Effector memory CD8-positive, alpha-beta T cell (primary cell): ENCODE data around the gene HYAL2.

Experiments used
- ATAC-seq: fragments of 150-1000 bp; cut with Tn5 transposase; replicated peaks from 2 replicates; pipeline ENCODE4 v1.10.0; 2021; ENCODE audit warnings: mild to moderate bottlenecking, moderate library complexity
- DNase-seq, 3 experiments: peaks; one replicate each; pipeline ENCODE4 v3.0.0; 2021
- H3K27ac Mint-ChIP-seq, 2 donors: one replicate each; pipeline ENCODE4 v1.8.0; 2022; ENCODE audit warnings: mild to moderate bottlenecking in 2 of 2, mixed read lengths in 2 of 2, moderate library complexity in 2 of 2
- H3K27me3 Mint-ChIP-seq, 2 donors: one replicate each; pipeline ENCODE4 v1.8.0; 2022; ENCODE audit warnings: mixed read lengths in 2 of 2
- H3K36me3 Mint-ChIP-seq: one replicate; pipeline ENCODE4 v1.8.0; 2022; ENCODE audit warnings: mild to moderate bottlenecking, moderate library complexity, mixed read lengths; ENCODE audit not compliant: insufficient read depth
- H3K4me1 Mint-ChIP-seq, 2 donors: one replicate each; pipeline ENCODE4 v1.8.0; 2022; ENCODE audit warnings: low read depth in 2 of 2, mixed read lengths in 2 of 2
- H3K4me3 Mint-ChIP-seq, 2 donors: one replicate each; pipeline ENCODE4 v1.8.0; 2022; ENCODE audit warnings: mild to moderate bottlenecking in 2 of 2, mixed read lengths in 2 of 2, moderate library complexity in 2 of 2
- H3K9me3 Mint-ChIP-seq, 2 donors: one replicate each; pipeline ENCODE4 v1.8.0; 2022; ENCODE audit warnings: mixed read lengths in 2 of 2

Gene HYAL2

DNA sequence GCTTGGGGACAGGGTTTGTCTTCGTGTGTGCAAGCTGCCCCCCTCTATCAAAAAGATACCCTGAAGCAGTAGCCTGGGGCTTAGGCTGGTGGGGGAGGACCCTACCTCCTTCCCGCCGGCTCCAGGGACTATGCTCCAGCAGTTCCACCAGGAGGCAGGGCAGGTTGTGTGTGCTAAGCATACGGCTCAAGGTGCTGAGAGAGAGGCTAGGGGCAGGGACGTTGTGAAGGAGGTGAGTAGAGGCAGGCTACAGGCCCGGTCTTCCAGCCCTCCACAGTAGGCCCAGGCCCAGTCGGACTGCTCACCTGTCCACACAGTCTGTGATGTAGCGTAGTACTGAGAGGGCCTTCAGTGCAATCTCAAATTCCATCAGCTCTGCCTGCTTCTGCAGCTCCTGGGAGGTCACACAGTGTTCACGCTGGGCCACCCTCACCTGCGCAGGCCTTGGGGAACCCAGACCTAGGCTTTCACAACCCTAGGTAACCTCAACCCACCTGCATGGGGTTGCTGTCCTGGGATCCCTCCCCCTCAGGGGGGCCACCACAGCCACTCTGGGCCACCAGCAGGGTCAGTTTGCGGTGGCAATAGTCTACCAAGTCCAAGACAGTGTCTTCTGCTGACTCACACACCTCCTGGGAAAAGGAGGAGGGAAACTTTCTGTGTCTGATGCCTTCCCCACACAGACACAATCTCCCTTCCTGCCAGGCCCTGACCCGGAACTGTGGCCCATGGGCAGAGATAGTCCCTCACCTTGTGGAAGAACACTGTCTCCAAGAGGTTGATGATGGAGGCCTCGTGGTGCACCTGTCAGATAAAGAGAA is 20.5 kb upstream of the HYAL2 start:
- DNase-seq (no peak), ATAC-seq (no peak)
- Mint-ChIP-seq H3K9me3 (no peaks in the 10 kb centered on the region), H3K4me1 (peaks cover 45 to 57% of the 10 kb centered on the region in 2 donors), H3K27me3 (no peaks in the 10 kb centered on the region), H3K36me3 (peaks cover 42% of the 10 kb centered on the region), H3K27ac (peak overlapping the region in 1 of 2 donors; percentile 85), H3K4me3 (peak overlapping the region in 1 of 2 donors; percentile 8)

GRCh38 chr3:50341996-50342650 is 19.6 kb upstream of the HYAL2 start:
- H3K27ac Mint-ChIP-seq = peak overlapping the region in 1 of 2 donors; percentile 85
- H3K9me3 Mint-ChIP-seq = no peaks in the 10 kb centered on the region
- ATAC-seq = no peak
- no peaks in the 10 kb centered on the region for H3K27me3 Mint-ChIP-seq
- peaks cover 42% of the 10 kb centered on the region for H3K36me3 Mint-ChIP-seq
- peaks cover 44 to 56% of the 10 kb centered on the region in 2 donors for H3K4me1 Mint-ChIP-seq
- no peak overlapping the region for H3K4me3 Mint-ChIP-seq
- no peak for DNase-seq

- no peak for ATAC-seq
- Mint-ChIP-seq H3K36me3 (peaks cover 46% of the 10 kb centered on the region), H3K27ac (peak overlapping the region in 1 of 2 donors; percentile 85), H3K27me3 (no peaks in the 10 kb centered on the region), H3K4me1 (peaks cover 44 to 60% of the 10 kb centered on the region in 2 donors), H3K9me3 (no peaks in the 10 kb centered on the region), H3K4me3 (peak overlapping the region; percentile 97)
- peak in 2 of 3 experiments; percentile 32 to 45 for DNase-seq
Observed at GRCh38 chr3:50341537-50341936, 19.0 kb upstream of the HYAL2 start.

DNA sequence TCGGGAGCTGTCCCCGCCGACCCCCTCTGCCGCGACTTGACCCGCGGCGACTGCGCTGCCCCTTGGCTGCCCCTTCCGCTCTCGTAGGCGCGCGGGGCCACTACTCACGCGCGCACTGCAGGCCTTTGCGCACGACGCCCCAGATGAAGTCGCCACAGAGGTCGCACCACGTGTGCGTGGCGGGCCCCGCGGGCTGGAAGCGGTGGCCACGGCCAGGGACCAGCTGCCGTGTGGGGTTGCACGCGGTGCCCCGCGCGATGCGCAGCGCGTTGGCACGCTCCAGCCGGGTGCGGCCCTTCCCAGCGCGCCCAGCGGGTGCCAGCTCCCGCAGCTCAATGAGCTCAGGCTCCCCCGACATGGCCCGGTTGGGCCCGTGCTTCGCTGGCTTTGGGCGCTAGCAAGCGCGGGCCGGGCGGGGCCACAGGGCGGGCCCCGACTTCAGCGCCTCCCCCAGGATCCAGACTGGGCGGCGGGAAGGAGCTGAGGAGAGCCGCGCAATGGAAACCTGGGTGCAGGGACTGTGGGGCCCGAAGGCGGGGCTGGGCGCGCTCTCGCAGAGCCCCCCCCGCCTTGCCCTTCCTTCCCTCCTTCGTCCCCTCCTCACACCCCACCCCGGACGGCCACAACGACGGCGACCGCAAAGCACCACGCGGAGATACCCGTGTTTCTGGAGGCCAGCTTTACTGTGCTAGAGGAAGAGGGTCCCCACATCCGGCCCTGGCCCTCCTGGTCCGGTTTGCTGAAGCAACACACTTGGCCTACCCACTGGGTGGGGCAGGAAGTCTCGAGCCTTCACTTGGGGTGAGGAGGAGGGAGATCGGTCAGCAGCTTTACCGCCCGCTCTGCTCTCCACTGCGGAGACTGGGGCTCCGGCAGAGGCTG is 18.1 kb upstream of the HYAL2 start, which contains the start of gene RASSF1:
RASSF1 (minus strand) TSS at position 389 of the 882 bp plus-strand sequence; CDS start at position 358, 31 bp downstream.
- H3K4me1 Mint-ChIP-seq = peaks cover 46 to 65% of the 10 kb centered on the region in 2 donors
- peak; percentile 63 to 72 (median 67) for DNase-seq
- H3K4me3 Mint-ChIP-seq = peak within 1 kb of the TSS; percentile 97
- H3K36me3 Mint-ChIP-seq = peaks cover 55% of the 10 kb centered on the region
- peak within 1 kb of the TSS; percentile 95 to 96 for H3K27ac Mint-ChIP-seq
- H3K27me3 Mint-ChIP-seq = no peaks in the 10 kb centered on the region
- peak; percentile 37 for ATAC-seq
- H3K9me3 Mint-ChIP-seq = no peaks in the 10 kb centered on the region

DNA sequence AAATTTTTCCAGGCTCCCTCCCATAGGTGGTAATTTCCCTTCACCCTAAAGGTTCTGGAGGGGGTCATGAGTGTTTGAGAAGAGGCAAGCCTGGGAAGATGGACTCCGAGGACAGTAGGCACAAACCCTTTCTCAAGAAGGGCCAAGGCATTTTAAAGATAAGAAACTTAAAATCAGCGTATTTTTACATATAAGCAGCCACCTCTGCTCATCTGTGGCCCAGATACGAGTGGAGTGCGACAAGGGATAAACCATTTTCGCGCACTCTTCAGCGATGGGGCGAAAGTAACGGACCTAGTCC is 17.6 kb upstream of the HYAL2 start:
- Mint-ChIP-seq H3K27ac (peak overlapping the region; percentile 95 to 96), H3K27me3 (no peaks in the 10 kb centered on the region), H3K4me1 (peaks cover 50 to 71% of the 10 kb centered on the region in 2 donors), H3K4me3 (peak overlapping the region; percentile 97), H3K36me3 (peaks cover 60% of the 10 kb centered on the region), H3K9me3 (no peaks in the 10 kb centered on the region)
- no peak for ATAC-seq
- DNase-seq = no peak

- H3K4me3 Mint-ChIP-seq = peak overlapping the region; percentile 97
Observed at GRCh38 chr3:50339485-50340146, 17.1 kb upstream of the HYAL2 start.

GRCh38 chr3:50338965-50339364 is 16.4 kb upstream of the HYAL2 start:
- ATAC-seq (no peak), DNase-seq (no peak)
- H3K4me3 Mint-ChIP-seq = peak overlapping the region; percentile 97
- H3K4me1 Mint-ChIP-seq = peaks cover 54 to 76% of the 10 kb centered on the region in 2 donors
- H3K36me3 Mint-ChIP-seq = peaks cover 65% of the 10 kb centered on the region
- H3K27ac Mint-ChIP-seq = peak overlapping the region; percentile 95 to 96
- H3K9me3 Mint-ChIP-seq = no peaks in the 10 kb centered on the region
- H3K27me3 Mint-ChIP-seq = no peaks in the 10 kb centered on the region

More at GRCh38 chr3:50339485-50340146, 17.1 kb upstream of the HYAL2 start:
- peaks cover 50 to 73% of the 10 kb centered on the region in 2 donors for H3K4me1 Mint-ChIP-seq
- no peaks in the 10 kb centered on the region for H3K27me3 Mint-ChIP-seq
- ATAC-seq = no peak
- peak overlapping the region; percentile 95 to 96 for H3K27ac Mint-ChIP-seq
- no peaks in the 10 kb centered on the region for H3K9me3 Mint-ChIP-seq
- no peak for DNase-seq
- H3K36me3 Mint-ChIP-seq = peaks cover 61% of the 10 kb centered on the region

DNA sequence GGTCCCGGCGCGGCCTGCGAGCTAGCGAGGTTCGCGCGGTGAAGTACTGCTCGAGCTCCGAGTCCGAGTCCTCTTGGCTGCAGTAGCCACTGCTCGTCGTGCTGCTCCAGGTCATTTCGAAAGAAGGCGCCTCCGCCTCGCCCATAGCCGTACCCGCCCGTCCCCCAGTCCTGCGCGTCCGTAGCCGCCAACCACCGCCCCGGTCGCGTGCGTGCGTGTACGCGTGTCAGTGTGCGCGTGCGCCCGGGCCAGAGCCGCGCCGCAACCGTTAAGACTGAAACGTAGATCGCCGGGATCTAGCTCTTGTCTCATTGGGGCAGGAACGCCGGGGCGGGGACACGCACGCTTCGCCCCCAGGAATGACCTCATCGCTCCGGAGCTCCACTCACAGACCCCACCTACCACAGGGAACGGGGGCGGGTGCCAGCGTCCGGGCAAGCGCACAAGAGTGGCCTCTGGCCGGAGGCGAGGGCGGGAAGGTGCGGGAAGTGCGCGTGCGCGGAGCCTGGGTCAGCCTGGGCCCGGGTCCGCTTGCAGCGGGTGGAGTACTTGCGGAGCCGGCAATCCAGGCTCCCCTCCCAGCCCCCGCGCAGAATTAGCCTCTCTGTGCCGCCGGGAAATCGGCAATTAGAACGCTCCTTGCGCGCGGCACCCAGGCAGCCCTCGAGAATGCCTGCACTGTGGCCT is 14.8 kb upstream of the HYAL2 start:
- DNase-seq (peak; percentile 79 to 86 (median 86)), ATAC-seq (peak; percentile 65)
- H3K27me3 Mint-ChIP-seq = no peaks in the 10 kb centered on the region
- H3K4me3 Mint-ChIP-seq = peak overlapping the region; percentile 97
- peaks cover 81% of the 10 kb centered on the region for H3K36me3 Mint-ChIP-seq
- H3K27ac Mint-ChIP-seq = peak overlapping the region; percentile 95 to 96
- no peaks in the 10 kb centered on the region for H3K9me3 Mint-ChIP-seq
- peaks cover 58 to 75% of the 10 kb centered on the region in 2 donors for H3K4me1 Mint-ChIP-seq

GRCh38 chr3:50336452-50337174 is 14.1 kb upstream of the HYAL2 start:
- Mint-ChIP-seq H3K36me3 (peaks cover 87% of the 10 kb centered on the region), H3K27me3 (no peaks in the 10 kb centered on the region), H3K9me3 (no peaks in the 10 kb centered on the region), H3K27ac (peak overlapping the region; percentile 95 to 96), H3K4me3 (peak overlapping the region; percentile 97), H3K4me1 (peaks cover 56 to 69% of the 10 kb centered on the region in 2 donors)
- no peak for DNase-seq
- peak; percentile 28 for ATAC-seq

- H3K27me3 Mint-ChIP-seq = no peaks in the 10 kb centered on the region
- ATAC-seq = no peak
- no peaks in the 10 kb centered on the region for H3K9me3 Mint-ChIP-seq
- no peak for DNase-seq
- H3K4me3 Mint-ChIP-seq = peak overlapping the region; percentile 68 to 97
- H3K4me1 Mint-ChIP-seq = peaks cover 48 to 56% of the 10 kb centered on the region in 2 donors
- H3K36me3 Mint-ChIP-seq = peaks cover 92% of the 10 kb centered on the region
- peak overlapping the region; percentile 93 to 96 for H3K27ac Mint-ChIP-seq
Observed at GRCh38 chr3:50334339-50335075, 12.0 kb upstream of the HYAL2 start.

- ATAC-seq (no peak), DNase-seq (no peak)
- H3K27me3 Mint-ChIP-seq = no peaks in the 10 kb centered on the region
- no peaks in the 10 kb centered on the region for H3K9me3 Mint-ChIP-seq
- peak overlapping the region; percentile 93 to 96 for H3K27ac Mint-ChIP-seq
- peaks cover 41 to 49% of the 10 kb centered on the region in 2 donors for H3K4me1 Mint-ChIP-seq
- peak overlapping the region; percentile 68 to 97 for H3K4me3 Mint-ChIP-seq
- H3K36me3 Mint-ChIP-seq = peaks cover 92% of the 10 kb centered on the region
Observed at GRCh38 chr3:50333744-50334328, 11.3 kb upstream of the HYAL2 start.
